ENCODE data around the gene KAT6B. TPM values are rescaled to one million over a fixed set of nuclear protein-coding genes. Genes with fewer than 3 reads are reported as not detected.

Gene KAT6B
- total and polyA plus RNA-seq, 7 experiments from 2014 or later = 33.2 to 80.5 (median 63.6) TPM

DNA sequence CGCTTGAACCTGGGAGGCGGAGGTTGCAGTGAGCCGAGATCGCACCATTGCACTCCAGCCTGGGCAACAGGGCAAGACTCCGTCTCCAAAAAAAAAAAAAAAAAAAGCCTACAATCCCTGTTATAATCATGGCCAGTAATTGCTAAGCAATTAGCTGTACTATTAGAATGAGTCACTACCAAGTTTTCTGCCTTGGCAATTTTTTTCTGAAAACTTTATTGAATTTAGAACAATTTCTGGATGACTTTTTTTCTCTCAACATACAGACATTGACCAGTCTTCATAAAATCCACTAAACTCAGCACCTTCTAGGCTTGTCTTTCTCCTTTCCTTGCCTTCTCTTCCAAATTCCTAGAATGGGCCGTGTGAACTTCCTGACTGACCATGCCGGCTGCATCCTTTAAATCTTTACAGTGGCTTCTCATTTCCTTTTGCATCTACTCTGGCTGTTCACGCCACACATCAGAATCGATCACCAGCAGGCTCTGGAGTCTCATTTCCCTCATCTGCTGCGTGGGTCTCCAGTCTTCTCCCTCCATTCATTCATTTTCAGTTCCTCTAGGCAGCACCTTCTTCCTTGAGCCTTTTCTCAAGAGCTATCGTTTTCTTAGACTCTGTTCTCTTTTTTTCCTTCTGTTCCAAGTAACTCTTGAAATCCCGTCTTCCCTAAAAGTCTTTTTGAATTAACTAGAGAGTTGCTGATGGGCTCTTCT is 107.9 kb downstream of the KAT6B start:
- no peaks in the 10 kb centered on the region for H3K36me3 ChIP-seq (ENCODE audit: control insufficient read depth in 2 of 3, insufficient read depth in 3 of 3, low read length in 3 of 3)
- no peaks in the 10 kb centered on the region for H3K9me3 ChIP-seq (ENCODE audit: control insufficient read depth in 2 of 3, low read length in 3 of 3)
- CTCF ChIA-PET = no interaction called here
- ATAC-seq (no peak), DNase-seq (no peak)
- Mint-ChIP-seq H3K27me3 (no peaks in the 10 kb centered on the region), H3K4me3 (no peak overlapping the region), H3K9me3 (no peaks in the 10 kb centered on the region), H3K4me1 (peaks cover 8 to 69% (median 43%) of the 10 kb centered on the region in 7 donors), H3K27ac (peak overlapping the region in 1 of 9 donors; percentile 21), H3K36me3 (peaks cover 0 to 14% (median 4%) of the 10 kb centered on the region in 5 donors)
- no peak overlapping the region for H3K27ac ChIP-seq (ENCODE audit: low read depth, low read length)
- peaks cover 0 to 3% of the 10 kb centered on the region in 2 donors for H3K4me1 ChIP-seq (ENCODE audit: control insufficient read depth in 2 of 2, insufficient read depth in 2 of 2, low read length in 2 of 2)
- POLR2A ChIA-PET = interaction anchor here (0.6 kb wide), 1 partner anchor 300 kb away, joined by 3 read pairs; no protein-coding TSS in a partner anchor
- intact Hi-C loops (cut with micrococcal nuclease) = no loop called here
- H3K27me3 ChIP-seq (ENCODE audit: control insufficient read depth in 2 of 2, insufficient read depth in 2 of 2, low read length in 2 of 2) = no peaks in the 10 kb centered on the region
- H3K4me3 ChIP-seq (ENCODE audit: low read length) = no peak overlapping the region

DNA sequence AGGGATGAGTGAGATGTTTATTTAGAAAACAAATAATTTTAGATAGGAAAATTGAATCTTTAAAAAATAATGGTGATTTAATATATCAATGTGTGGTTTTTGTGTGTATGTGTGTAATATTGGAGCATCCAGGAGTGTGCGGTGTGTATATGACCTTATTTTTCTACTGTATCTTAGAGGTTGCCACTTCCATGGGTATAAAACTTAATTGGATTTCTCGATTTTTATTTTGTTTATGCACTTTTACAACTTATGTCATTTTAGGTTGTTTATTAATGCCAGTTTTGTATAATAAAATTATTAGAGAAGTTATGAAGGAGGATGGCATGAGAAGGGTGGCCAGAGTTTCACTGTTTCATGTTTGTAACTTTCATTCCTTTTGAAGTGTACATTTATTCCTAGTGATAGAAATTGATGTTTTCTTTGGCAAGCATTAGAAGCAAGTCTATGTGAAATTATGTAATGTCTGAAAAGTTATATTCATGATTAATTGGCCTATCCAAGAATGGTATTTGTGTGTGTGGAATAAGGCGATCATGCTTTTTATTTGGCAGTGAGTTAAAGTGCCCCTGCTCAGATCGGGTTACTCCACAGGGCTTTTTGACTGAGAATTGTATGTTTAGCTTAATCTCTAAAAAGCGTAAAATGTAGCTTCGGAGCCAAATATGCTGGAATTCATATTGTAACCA is 110.3 kb downstream of the KAT6B start:
- intact Hi-C loops (cut with micrococcal nuclease) = no loop called here
- ATAC-seq = no peak
- ChIA-PET CTCF (no interaction called here), POLR2A (no interaction called here)
- Mint-ChIP-seq H3K27me3 (no peaks in the 10 kb centered on the region), H3K4me3 (no peak overlapping the region), H3K4me1 (peaks cover 8 to 68% (median 46%) of the 10 kb centered on the region in 7 donors), H3K9me3 (no peaks in the 10 kb centered on the region), H3K27ac (no peak overlapping the region), H3K36me3 (peaks cover 0 to 14% (median 11%) of the 10 kb centered on the region in 5 donors)
- H3K27ac ChIP-seq (ENCODE audit: low read depth, low read length) = no peak overlapping the region
- no peak for DNase-seq
- H3K27me3 ChIP-seq (ENCODE audit: control insufficient read depth in 2 of 2, insufficient read depth in 2 of 2, low read length in 2 of 2) = no peaks in the 10 kb centered on the region
- peaks cover 0 to 3% of the 10 kb centered on the region in 2 donors for H3K4me1 ChIP-seq (ENCODE audit: control insufficient read depth in 2 of 2, insufficient read depth in 2 of 2, low read length in 2 of 2)
- no peaks in the 10 kb centered on the region for H3K9me3 ChIP-seq (ENCODE audit: control insufficient read depth in 2 of 3, low read length in 3 of 3)
- H3K36me3 ChIP-seq (ENCODE audit: control insufficient read depth in 2 of 3, insufficient read depth in 3 of 3, low read length in 3 of 3) = no peaks in the 10 kb centered on the region
- H3K4me3 ChIP-seq (ENCODE audit: low read length) = no peak overlapping the region

DNA sequence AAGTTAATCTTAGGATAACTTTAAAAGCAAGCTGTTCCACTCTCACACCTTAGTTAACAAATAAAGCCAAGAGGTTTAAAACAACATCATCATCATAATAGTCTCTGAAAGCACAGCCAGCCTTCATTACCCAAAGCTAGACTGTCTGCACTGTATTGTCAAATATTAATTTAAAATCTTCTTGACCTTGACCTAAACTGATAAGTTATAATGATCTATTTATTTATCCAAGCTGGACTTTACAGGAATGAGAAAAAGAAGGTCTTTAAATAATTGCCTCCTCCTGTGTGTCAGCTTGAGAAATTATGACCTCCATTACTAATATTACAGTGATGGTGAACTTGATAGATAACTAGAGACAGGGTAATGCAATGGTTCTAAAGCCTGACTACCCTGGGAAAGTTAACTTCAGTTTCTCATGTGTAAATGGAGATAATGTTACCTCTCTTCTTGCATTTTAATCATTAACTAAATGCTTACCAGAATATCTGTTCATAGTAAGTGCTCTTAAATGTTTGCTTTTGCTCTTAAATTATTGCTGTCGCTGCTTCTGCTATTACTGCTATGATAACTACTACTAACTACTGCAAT is 111.0 kb downstream of the KAT6B start:
- ATAC-seq (no peak), DNase-seq (no peak)
- Mint-ChIP-seq H3K36me3 (peaks cover 0 to 14% (median 5%) of the 10 kb centered on the region in 5 donors), H3K9me3 (no peaks in the 10 kb centered on the region), H3K27ac (no peak overlapping the region), H3K4me3 (no peak overlapping the region), H3K4me1 (peaks cover 8 to 62% (median 40%) of the 10 kb centered on the region in 7 donors), H3K27me3 (no peaks in the 10 kb centered on the region)
- POLR2A ChIA-PET = no interaction called here
- Histone ChIP-seq H3K4me1 (ENCODE audit: control insufficient read depth in 2 of 2, insufficient read depth in 2 of 2, low read length in 2 of 2) (peaks cover 0 to 3% of the 10 kb centered on the region in 2 donors), H3K27me3 (ENCODE audit: control insufficient read depth in 2 of 2, insufficient read depth in 2 of 2, low read length in 2 of 2) (no peaks in the 10 kb centered on the region), H3K9me3 (ENCODE audit: control insufficient read depth in 2 of 3, low read length in 3 of 3) (no peaks in the 10 kb centered on the region), H3K4me3 (ENCODE audit: low read length) (no peak overlapping the region), H3K36me3 (ENCODE audit: control insufficient read depth in 2 of 3, insufficient read depth in 3 of 3, low read length in 3 of 3) (no peaks in the 10 kb centered on the region), H3K27ac (ENCODE audit: low read depth, low read length) (no peak overlapping the region)
- intact Hi-C loops (cut with micrococcal nuclease) = no loop called here
- CTCF ChIA-PET = no interaction called here

DNA sequence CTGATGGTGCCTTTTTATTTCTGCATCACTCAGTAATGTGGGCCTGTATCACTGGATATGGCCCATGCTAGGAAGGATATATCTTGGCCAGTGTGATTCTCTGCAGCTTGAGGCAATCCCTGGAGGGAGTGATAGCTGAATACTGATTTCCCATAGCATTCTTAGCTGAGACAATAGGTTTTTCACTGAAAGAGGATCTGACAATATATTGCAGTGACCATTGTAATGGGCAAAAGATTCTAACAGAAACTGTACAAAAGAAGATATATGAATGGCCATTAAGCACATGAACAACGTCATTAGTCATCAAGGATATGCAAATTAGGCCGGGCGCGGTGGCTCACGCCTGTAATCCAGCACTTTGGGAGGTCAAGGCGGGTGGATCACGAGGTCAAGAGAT is 117.8 kb downstream of the KAT6B start:
- POLR2A ChIA-PET = interaction anchor here (0.6 kb wide), 1 partner anchor 293 kb away, joined by 3 read pairs; no protein-coding TSS in a partner anchor
- intact Hi-C loops (cut with micrococcal nuclease) = no loop called here
- H3K27me3 ChIP-seq (ENCODE audit: control insufficient read depth in 2 of 2, insufficient read depth in 2 of 2, low read length in 2 of 2) = no peaks in the 10 kb centered on the region
- peaks cover 7 to 60% (median 28%) of the 10 kb centered on the region in 7 donors for H3K4me1 Mint-ChIP-seq
- H3K27me3 Mint-ChIP-seq = no peaks in the 10 kb centered on the region
- H3K36me3 ChIP-seq (ENCODE audit: control insufficient read depth in 2 of 3, insufficient read depth in 3 of 3, low read length in 3 of 3) = no peaks in the 10 kb centered on the region
- DNase-seq (no peak), ATAC-seq (no peak)
- H3K4me1 ChIP-seq (ENCODE audit: control insufficient read depth in 2 of 2, insufficient read depth in 2 of 2, low read length in 2 of 2) = no peaks in the 10 kb centered on the region
- H3K27ac Mint-ChIP-seq = no peak overlapping the region
- peaks cover 0 to 8% (median 0%) of the 10 kb centered on the region in 11 donors for H3K9me3 Mint-ChIP-seq
- H3K9me3 ChIP-seq (ENCODE audit: control insufficient read depth in 2 of 3, low read length in 3 of 3) = no peaks in the 10 kb centered on the region
- H3K27ac ChIP-seq (ENCODE audit: low read depth, low read length) = no peak overlapping the region
- H3K36me3 Mint-ChIP-seq = peaks cover 1 to 27% (median 15%) of the 10 kb centered on the region in 5 donors
- no peak overlapping the region for H3K4me3 Mint-ChIP-seq
- CTCF ChIA-PET = no interaction called here
- H3K4me3 ChIP-seq (ENCODE audit: low read length) = no peak overlapping the region

DNA sequence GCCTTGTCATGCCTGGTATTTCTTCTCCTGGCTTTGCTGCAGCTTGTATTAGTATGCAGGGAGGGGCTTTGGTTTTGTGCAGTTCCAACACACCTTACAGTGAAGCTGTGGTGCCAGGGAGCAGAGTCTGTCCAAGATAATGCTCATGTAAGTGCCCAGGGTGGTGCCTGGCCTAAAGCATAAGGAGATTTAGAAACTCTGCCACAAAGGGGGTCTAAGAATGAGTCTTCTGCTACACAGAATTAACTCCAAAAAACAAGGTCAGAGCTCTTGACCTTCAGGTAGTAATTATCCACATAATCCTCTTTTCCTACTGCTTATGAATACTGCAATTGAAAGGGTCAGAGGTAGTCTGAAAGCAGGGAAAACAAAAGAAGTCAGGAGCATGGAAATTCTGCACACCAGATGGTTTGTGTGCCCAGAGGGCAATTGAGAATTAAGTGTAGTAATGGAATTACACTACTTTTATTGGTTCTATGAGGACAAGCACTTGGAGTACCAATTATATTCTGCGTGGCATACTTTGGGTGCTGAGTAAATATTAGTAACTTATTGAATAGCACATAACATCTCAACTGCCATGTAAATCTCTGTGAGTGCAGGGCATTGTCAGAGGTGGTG is 121.5 kb downstream of the KAT6B start:
- ChIA-PET POLR2A (interaction anchor here (0.6 kb wide), 1 partner anchor 13 kb away, joined by 3 read pairs; no protein-coding TSS in a partner anchor), CTCF (no interaction called here)
- peaks cover 0 to 8% (median 0%) of the 10 kb centered on the region in 11 donors for H3K9me3 Mint-ChIP-seq
- H3K36me3 ChIP-seq (ENCODE audit: control insufficient read depth in 2 of 3, insufficient read depth in 3 of 3, low read length in 3 of 3) = no peaks in the 10 kb centered on the region
- peaks cover 8 to 78% (median 44%) of the 10 kb centered on the region in 7 donors for H3K4me1 Mint-ChIP-seq
- DNase-seq = no peak
- H3K27ac Mint-ChIP-seq = peak overlapping the region in 5 of 9 donors; percentile 16 to 79 (median 53)
- no peak overlapping the region for H3K4me3 ChIP-seq (ENCODE audit: low read length)
- no peak for ATAC-seq
- no peaks in the 10 kb centered on the region for H3K27me3 ChIP-seq (ENCODE audit: control insufficient read depth in 2 of 2, insufficient read depth in 2 of 2, low read length in 2 of 2)
- H3K4me3 Mint-ChIP-seq = no peak overlapping the region
- intact Hi-C loops (cut with micrococcal nuclease) = no loop called here
- H3K27ac ChIP-seq (ENCODE audit: low read depth, low read length) = no peak overlapping the region
- H3K36me3 Mint-ChIP-seq = peaks cover 2 to 32% (median 26%) of the 10 kb centered on the region in 5 donors
- H3K27me3 Mint-ChIP-seq = no peaks in the 10 kb centered on the region
- no peaks in the 10 kb centered on the region for H3K4me1 ChIP-seq (ENCODE audit: control insufficient read depth in 2 of 2, insufficient read depth in 2 of 2, low read length in 2 of 2)
- H3K9me3 ChIP-seq (ENCODE audit: control insufficient read depth in 2 of 3, low read length in 3 of 3) = no peaks in the 10 kb centered on the region

DNA sequence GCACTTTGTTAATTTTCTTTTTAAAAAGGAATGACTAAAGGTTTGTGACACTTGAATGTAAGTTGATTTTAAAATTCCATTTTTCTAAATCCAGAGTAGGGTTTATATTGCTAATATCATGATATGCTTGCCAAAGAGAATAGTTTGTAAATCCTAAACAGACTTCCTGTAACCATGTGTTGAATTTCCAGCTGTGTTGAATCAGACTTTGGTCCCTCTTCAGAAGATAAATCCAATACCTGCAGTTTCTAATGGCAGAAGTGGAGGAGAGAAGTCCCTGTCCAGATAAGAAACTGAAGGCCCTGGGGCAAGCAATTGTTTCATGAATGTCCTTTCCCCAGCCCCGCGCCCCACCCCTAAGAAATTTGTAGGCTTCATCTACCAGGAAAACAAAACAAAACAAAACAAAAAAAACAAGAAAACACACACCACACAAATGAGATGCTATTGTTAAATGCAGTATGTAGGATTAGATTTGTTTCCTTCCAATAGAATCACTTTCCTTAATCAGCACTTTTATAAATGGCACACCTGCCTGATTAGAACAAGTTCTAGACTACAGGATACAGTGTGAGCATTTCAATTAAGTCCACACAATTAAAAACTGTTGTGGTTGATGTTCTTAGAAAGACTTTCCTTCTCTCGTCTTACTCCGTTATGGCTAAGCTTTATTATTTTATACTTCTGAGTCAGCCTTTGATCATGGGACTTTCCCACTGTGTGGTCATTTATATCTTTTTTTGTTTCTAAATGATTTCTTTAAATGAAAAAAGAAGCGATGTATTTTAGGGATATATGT is 122.8 kb downstream of the KAT6B start:
- Histone ChIP-seq H3K27ac (ENCODE audit: low read depth, low read length) (no peak overlapping the region), H3K27me3 (ENCODE audit: control insufficient read depth in 2 of 2, insufficient read depth in 2 of 2, low read length in 2 of 2) (no peaks in the 10 kb centered on the region), H3K4me3 (ENCODE audit: low read length) (no peak overlapping the region), H3K36me3 (ENCODE audit: control insufficient read depth in 2 of 3, insufficient read depth in 3 of 3, low read length in 3 of 3) (no peaks in the 10 kb centered on the region), H3K9me3 (ENCODE audit: control insufficient read depth in 2 of 3, low read length in 3 of 3) (no peaks in the 10 kb centered on the region), H3K4me1 (ENCODE audit: control insufficient read depth in 2 of 2, insufficient read depth in 2 of 2, low read length in 2 of 2) (no peaks in the 10 kb centered on the region)
- peaks cover 0 to 2% (median 0%) of the 10 kb centered on the region in 11 donors for H3K9me3 Mint-ChIP-seq
- H3K36me3 Mint-ChIP-seq = peaks cover under 1 to 29% (median 18%) of the 10 kb centered on the region in 5 donors
- peaks cover 8 to 75% (median 46%) of the 10 kb centered on the region in 7 donors for H3K4me1 Mint-ChIP-seq
- H3K4me3 Mint-ChIP-seq = no peak overlapping the region
- ATAC-seq (no peak), DNase-seq (no peak)
- POLR2A ChIA-PET = no interaction called here
- CTCF ChIA-PET = no interaction called here
- intact Hi-C loops (cut with micrococcal nuclease) = no loop called here
- H3K27me3 Mint-ChIP-seq = no peaks in the 10 kb centered on the region
- peak overlapping the region in 1 of 9 donors; percentile 14 for H3K27ac Mint-ChIP-seq
